Measurements from ENCODE around the gene HTR7.

The HTR7 gene

GRCh38 chr10:90805206-90805605 lies 52.6 kb downstream of the HTR7 start:
- Histone ChIP-seq H4K20me1 (ENCODE audit: insufficient read depth, low read length) (no peaks in the 10 kb centered on the region), H3K4me2 (ENCODE audit: insufficient read depth, low read length) (no peak overlapping the region), H3K9ac (ENCODE audit: low read depth, low read length) (no peak overlapping the region), H3K9me3 (ENCODE audit: insufficient read depth, low read length, severe bottlenecking) (no peaks in the 10 kb centered on the region), H3K4me3 (ENCODE audit: low read depth in 1 of 2, low read length in 2 of 2) (no peak overlapping the region), H3K36me3 (ENCODE audit: insufficient read depth, low read length) (no peaks in the 10 kb centered on the region), H3K27ac (ENCODE audit: low read length) (no peak overlapping the region), H3K79me2 (ENCODE audit: insufficient read depth, low read length) (no peaks in the 10 kb centered on the region), H3K27me3 (ENCODE audit: insufficient read depth, low read length, poor library complexity) (peaks cover 6% of the 10 kb centered on the region), H2AFZ (ENCODE audit: low read depth, low read length) (no peak overlapping the region), H3K4me1 (ENCODE audit: insufficient read depth, low read length) (no peaks in the 10 kb centered on the region)
- no peak for DNase-seq
- ATAC-seq (ENCODE audit: insufficient read depth, low read depth), result no peak
- TF ChIP-seq EZH2 (IDR thresholded peaks at IDR 0.05; ENCODE audit: borderline replicate concordance, low read depth, low read length, severe bottlenecking) (no peak), CTCF (IDR thresholded peaks at IDR 0.05; ENCODE audit: borderline replicate concordance, extremely low read depth, low read length, poor library complexity, severe bottlenecking) (no peak)

GRCh38 chr10:90804354-90804753 lies 53.5 kb downstream of the HTR7 start:
- ATAC-seq (ENCODE audit: insufficient read depth, low read depth), result no peak
- H4K20me1 ChIP-seq (ENCODE audit: insufficient read depth, low read length), result no peaks in the 10 kb centered on the region
- H3K27me3 ChIP-seq (ENCODE audit: insufficient read depth, low read length, poor library complexity), result peaks cover 6% of the 10 kb centered on the region
- H3K4me1 ChIP-seq (ENCODE audit: insufficient read depth, low read length), result no peaks in the 10 kb centered on the region
- no peak for DNase-seq
- no peak overlapping the region for H3K4me2 ChIP-seq (ENCODE audit: insufficient read depth, low read length)
- H3K79me2 ChIP-seq (ENCODE audit: insufficient read depth, low read length), result no peaks in the 10 kb centered on the region
- TF ChIP-seq CTCF (IDR thresholded peaks at IDR 0.05; ENCODE audit: borderline replicate concordance, extremely low read depth, low read length, poor library complexity, severe bottlenecking), result no peak
- TF ChIP-seq EZH2 (IDR thresholded peaks at IDR 0.05; ENCODE audit: borderline replicate concordance, low read depth, low read length, severe bottlenecking), result no peak
- no peak overlapping the region for H3K9ac ChIP-seq (ENCODE audit: low read depth, low read length)
- H3K4me3 ChIP-seq (ENCODE audit: low read depth in 1 of 2, low read length in 2 of 2), result no peak overlapping the region
- no peaks in the 10 kb centered on the region for H3K36me3 ChIP-seq (ENCODE audit: insufficient read depth, low read length)
- no peak overlapping the region for H2AFZ ChIP-seq (ENCODE audit: low read depth, low read length)
- H3K9me3 ChIP-seq (ENCODE audit: insufficient read depth, low read length, severe bottlenecking), result no peaks in the 10 kb centered on the region
- H3K27ac ChIP-seq (ENCODE audit: low read length), result no peak overlapping the region

- TF ChIP-seq CTCF (IDR thresholded peaks at IDR 0.05; ENCODE audit: borderline replicate concordance, extremely low read depth, low read length, poor library complexity, severe bottlenecking) (no peak), EZH2 (IDR thresholded peaks at IDR 0.05; ENCODE audit: borderline replicate concordance, low read depth, low read length, severe bottlenecking) (no peak)
- DNase-seq (no peak), ATAC-seq (ENCODE audit: insufficient read depth, low read depth) (no peak)
- no peak overlapping the region for H3K4me3 ChIP-seq (ENCODE audit: low read depth in 1 of 2, low read length in 2 of 2)
- H3K36me3 ChIP-seq (ENCODE audit: insufficient read depth, low read length), result no peaks in the 10 kb centered on the region
- no peak overlapping the region for H3K27ac ChIP-seq (ENCODE audit: low read length)
- no peak overlapping the region for H3K9ac ChIP-seq (ENCODE audit: low read depth, low read length)
- H3K4me2 ChIP-seq (ENCODE audit: insufficient read depth, low read length), result no peak overlapping the region
- no peaks in the 10 kb centered on the region for H4K20me1 ChIP-seq (ENCODE audit: insufficient read depth, low read length)
- H3K79me2 ChIP-seq (ENCODE audit: insufficient read depth, low read length), result no peaks in the 10 kb centered on the region
- no peaks in the 10 kb centered on the region for H3K4me1 ChIP-seq (ENCODE audit: insufficient read depth, low read length)
- peaks cover 6% of the 10 kb centered on the region for H3K27me3 ChIP-seq (ENCODE audit: insufficient read depth, low read length, poor library complexity)
- H3K9me3 ChIP-seq (ENCODE audit: insufficient read depth, low read length, severe bottlenecking), result no peaks in the 10 kb centered on the region
- no peak overlapping the region for H2AFZ ChIP-seq (ENCODE audit: low read depth, low read length)
These were observed 56.2 kb downstream of the HTR7 start for GRCh38 chr10:90801608-90802007.

- TF ChIP-seq EZH2 (IDR thresholded peaks at IDR 0.05; ENCODE audit: borderline replicate concordance, low read depth, low read length, severe bottlenecking) (no peak), CTCF (IDR thresholded peaks at IDR 0.05; ENCODE audit: borderline replicate concordance, extremely low read depth, low read length, poor library complexity, severe bottlenecking) (no peak)
- H3K9me3 ChIP-seq (ENCODE audit: insufficient read depth, low read length, severe bottlenecking), result no peaks in the 10 kb centered on the region
- H3K4me3 ChIP-seq (ENCODE audit: low read depth in 1 of 2, low read length in 2 of 2), result no peak overlapping the region
- ATAC-seq (ENCODE audit: insufficient read depth, low read depth) (no peak), DNase-seq (no peak)
- no peaks in the 10 kb centered on the region for H4K20me1 ChIP-seq (ENCODE audit: insufficient read depth, low read length)
- H3K79me2 ChIP-seq (ENCODE audit: insufficient read depth, low read length), result no peaks in the 10 kb centered on the region
- no peaks in the 10 kb centered on the region for H3K4me1 ChIP-seq (ENCODE audit: insufficient read depth, low read length)
- no peak overlapping the region for H3K4me2 ChIP-seq (ENCODE audit: insufficient read depth, low read length)
- no peaks in the 10 kb centered on the region for H3K36me3 ChIP-seq (ENCODE audit: insufficient read depth, low read length)
- no peak overlapping the region for H3K27ac ChIP-seq (ENCODE audit: low read length)
- no peak overlapping the region for H2AFZ ChIP-seq (ENCODE audit: low read depth, low read length)
- H3K9ac ChIP-seq (ENCODE audit: low read depth, low read length), result no peak overlapping the region
- H3K27me3 ChIP-seq (ENCODE audit: insufficient read depth, low read length, poor library complexity), result peaks cover 13% of the 10 kb centered on the region
These were observed 57.5 kb downstream of the HTR7 start for GRCh38 chr10:90800232-90800796.

All from DND-41 (cell line).